Measurements from ENCODE around the gene STOX2. TPM values are rescaled to one million over a fixed set of nuclear protein-coding genes. Genes with fewer than 3 reads are reported as not detected.
A peak's percentile ranks its signal among the peaks of the same experiment; 100 is the strongest.

Gene STOX2
- total RNA-seq, 1 donor from 2014 or later = 2.5 TPM

- Mint-ChIP-seq H3K36me3 (ENCODE audit: low read depth, unreplicated experiment) (no peaks in the 10 kb centered on the region), H3K27me3 (ENCODE audit: low read depth, unreplicated experiment) (peaks cover 8% of the 10 kb centered on the region), H3K9me3 (ENCODE audit: unreplicated experiment) (no peaks in the 10 kb centered on the region), H3K27ac (ENCODE audit: unreplicated experiment) (no peak overlapping the region), H3K4me3 (ENCODE audit: unreplicated experiment) (no peak overlapping the region), H3K4me1 (ENCODE audit: low read depth, unreplicated experiment) (peaks cover 8% of the 10 kb centered on the region)
- no peaks in the 10 kb centered on the region for H4K20me1 ChIP-seq (ENCODE audit: insufficient read depth, low read length)
- no peak overlapping the region for H3K4me3 ChIP-seq (ENCODE audit: insufficient read depth, low read depth, low read length)
- no peaks in the 10 kb centered on the region for H3K27me3 ChIP-seq (ENCODE audit: insufficient read depth, low read length)
- no peaks in the 10 kb centered on the region for H3K36me3 ChIP-seq (ENCODE audit: insufficient read depth, low read length)
- no peak overlapping the region for H3K4me2 ChIP-seq (ENCODE audit: low read length)
- TF ChIP-seq CTCF (IDR thresholded peaks at IDR 0.05; ENCODE audit: insufficient read depth, low read depth, low read length) = no peak
- TF ChIP-seq EZH2 (IDR thresholded peaks at IDR 0.05; ENCODE audit: insufficient read depth, low read length) = no peak
- no peaks in the 10 kb centered on the region for H3K79me2 ChIP-seq (ENCODE audit: insufficient read depth, low read length)
- H3K27ac ChIP-seq (ENCODE audit: low read depth, low read length) = no peak overlapping the region
- FAIRE-seq = no peak
- H2AFZ ChIP-seq (ENCODE audit: low read depth, low read length) = no peak overlapping the region
- no peaks in the 10 kb centered on the region for H3K9me3 ChIP-seq (ENCODE audit: insufficient read depth, low read depth, low read length)
- no peak overlapping the region for H3K9ac ChIP-seq (ENCODE audit: low read length)
- peak; percentile 5 for DNase-seq (ENCODE audit: low read depth)
- peaks cover 6% of the 10 kb centered on the region for H3K4me1 ChIP-seq (ENCODE audit: insufficient read depth, low read length)
Observed at GRCh38 chr4:183873409-183874185, 31.5 kb upstream of the STOX2 start.

- peaks cover 11% of the 10 kb centered on the region for H3K27me3 Mint-ChIP-seq (ENCODE audit: low read depth, unreplicated experiment)
- H3K9me3 Mint-ChIP-seq (ENCODE audit: unreplicated experiment) = no peaks in the 10 kb centered on the region
- no peak overlapping the region for H3K27ac Mint-ChIP-seq (ENCODE audit: unreplicated experiment)
Observed at GRCh38 chr4:183875251-183875825, 29.8 kb upstream of the STOX2 start.

More at GRCh38 chr4:183875251-183875825, 29.8 kb upstream of the STOX2 start:
- Histone ChIP-seq H3K36me3 (ENCODE audit: insufficient read depth, low read length) (no peaks in the 10 kb centered on the region), H3K27me3 (ENCODE audit: insufficient read depth, low read length) (no peaks in the 10 kb centered on the region), H3K9ac (ENCODE audit: low read length) (no peak overlapping the region), H3K4me1 (ENCODE audit: insufficient read depth, low read length) (peaks cover 6% of the 10 kb centered on the region), H3K27ac (ENCODE audit: low read depth, low read length) (no peak overlapping the region), H3K4me3 (ENCODE audit: insufficient read depth, low read depth, low read length) (no peak overlapping the region), H3K9me3 (ENCODE audit: insufficient read depth, low read depth, low read length) (no peaks in the 10 kb centered on the region), H2AFZ (ENCODE audit: low read depth, low read length) (no peak overlapping the region), H3K4me2 (ENCODE audit: low read length) (no peak overlapping the region), H4K20me1 (ENCODE audit: insufficient read depth, low read length) (no peaks in the 10 kb centered on the region), H3K79me2 (ENCODE audit: insufficient read depth, low read length) (no peaks in the 10 kb centered on the region)
- no peaks in the 10 kb centered on the region for H3K36me3 Mint-ChIP-seq (ENCODE audit: low read depth, unreplicated experiment)
- peaks cover 8% of the 10 kb centered on the region for H3K4me1 Mint-ChIP-seq (ENCODE audit: low read depth, unreplicated experiment)
- FAIRE-seq (no peak), DNase-seq (ENCODE audit: low read depth) (no peak)
- H3K4me3 Mint-ChIP-seq (ENCODE audit: unreplicated experiment) = no peak overlapping the region
- TF ChIP-seq CTCF (IDR thresholded peaks at IDR 0.05; ENCODE audit: insufficient read depth, low read depth, low read length) = no peak
- no peak for TF ChIP-seq EZH2 (IDR thresholded peaks at IDR 0.05; ENCODE audit: insufficient read depth, low read length)
